ENCODE measurements around the gene INPP4B. TPM values are rescaled to one million over a fixed set of nuclear protein-coding genes. Genes with fewer than 3 reads are reported as not detected.
A peak's percentile ranks its signal among the peaks of the same experiment; 100 is the strongest.

Gene INPP4B
- total RNA-seq, 1 experiment from 2014 or later = 17.6 TPM

DNA sequence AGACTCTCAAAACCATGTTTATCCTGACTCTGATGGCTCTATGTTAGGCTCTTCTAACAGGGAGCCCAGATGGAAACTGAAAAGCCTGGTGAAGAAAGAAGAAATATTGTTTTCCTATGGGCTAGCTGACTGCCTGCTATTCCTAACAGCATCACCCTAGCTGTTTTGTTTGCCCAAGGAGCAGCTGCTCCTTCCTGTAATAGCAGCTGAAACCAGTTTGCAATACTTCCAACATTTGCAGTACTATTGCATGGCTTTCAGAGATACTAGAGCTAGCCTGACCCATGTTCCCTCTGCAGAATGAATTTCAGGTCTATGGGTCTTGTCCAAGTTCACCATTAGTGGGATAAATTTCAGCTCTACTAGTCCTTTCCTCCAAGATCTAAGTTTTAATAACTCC is 495.2 kb downstream of the INPP4B start:
- H3K27ac Mint-ChIP-seq (ENCODE audit: low read depth, unreplicated experiment) = no peak overlapping the region
- BruUV-seq (replicated peaks) = no TSS peak
- intact Hi-C loops (cut with micrococcal nuclease) = loop anchor here (5.0 to 10.0 kb wide), 3 partner anchors 56 to 734 kb away; no protein-coding TSS in a partner anchor
- no peaks in the 10 kb centered on the region for H3K9me3 Mint-ChIP-seq (ENCODE audit: unreplicated experiment)
- ChIA-PET CTCF (interaction anchor here (0.6 to 2.3 kb wide), 8 partner anchors 12 to 1005 kb away, joined by 3 to 7 read pairs (median 3); no protein-coding TSS in a partner anchor), POLR2A (interaction anchor here (1.0 to 2.7 kb wide), 2 partner anchors 55 to 85 kb away, joined by 3 to 19 read pairs; no protein-coding TSS in a partner anchor)
- H3K27me3 Mint-ChIP-seq (ENCODE audit: insufficient read depth, unreplicated experiment) = no peaks in the 10 kb centered on the region
- TF ChIP-seq, protein P1, sequence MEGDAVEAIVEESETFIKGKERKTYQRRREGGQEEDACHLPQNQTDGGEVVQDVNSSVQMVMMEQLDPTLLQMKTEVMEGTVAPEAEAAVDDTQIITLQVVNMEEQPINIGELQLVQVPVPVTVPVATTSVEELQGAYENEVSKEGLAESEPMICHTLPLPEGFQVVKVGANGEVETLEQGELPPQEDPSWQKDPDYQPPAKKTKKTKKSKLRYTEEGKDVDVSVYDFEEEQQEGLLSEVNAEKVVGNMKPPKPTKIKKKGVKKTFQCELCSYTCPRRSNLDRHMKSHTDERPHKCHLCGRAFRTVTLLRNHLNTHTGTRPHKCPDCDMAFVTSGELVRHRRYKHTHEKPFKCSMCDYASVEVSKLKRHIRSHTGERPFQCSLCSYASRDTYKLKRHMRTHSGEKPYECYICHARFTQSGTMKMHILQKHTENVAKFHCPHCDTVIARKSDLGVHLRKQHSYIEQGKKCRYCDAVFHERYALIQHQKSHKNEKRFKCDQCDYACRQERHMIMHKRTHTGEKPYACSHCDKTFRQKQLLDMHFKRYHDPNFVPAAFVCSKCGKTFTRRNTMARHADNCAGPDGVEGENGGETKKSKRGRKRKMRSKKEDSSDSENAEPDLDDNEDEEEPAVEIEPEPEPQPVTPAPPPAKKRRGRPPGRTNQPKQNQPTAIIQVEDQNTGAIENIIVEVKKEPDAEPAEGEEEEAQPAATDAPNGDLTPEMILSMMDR (IDR thresholded peaks at IDR 0.05; ENCODE audit: unreplicated experiment) = no peak
- H3K4me1 Mint-ChIP-seq (ENCODE audit: insufficient read depth, unreplicated experiment) = peaks cover 38% of the 10 kb centered on the region
- no peaks in the 10 kb centered on the region for H3K36me3 Mint-ChIP-seq (ENCODE audit: insufficient read depth, unreplicated experiment)
- DNase-seq (ENCODE audit: unreplicated experiment) = no peak
- H3K4me3 Mint-ChIP-seq (ENCODE audit: unreplicated experiment) = no peak overlapping the region

DNA sequence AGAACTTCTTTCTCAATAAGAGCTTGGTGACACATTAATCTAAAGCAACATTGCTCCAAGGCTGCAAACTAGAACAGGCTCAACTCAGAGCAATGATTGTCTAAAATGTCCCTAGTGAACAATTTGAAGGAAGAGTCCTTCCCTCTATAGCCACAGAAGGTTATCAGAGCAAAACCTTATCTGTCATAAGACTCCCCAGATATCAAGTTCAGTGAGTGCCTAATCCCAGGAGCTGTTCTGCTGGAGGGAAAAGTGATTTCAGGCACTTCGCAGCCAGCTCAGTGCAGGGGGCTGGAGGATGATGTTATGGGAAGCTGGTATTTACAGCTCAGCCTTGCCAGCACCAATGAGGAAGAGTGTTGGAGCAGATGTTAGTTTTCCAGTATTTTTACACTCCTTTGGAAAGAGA is 497.5 kb downstream of the INPP4B start:
- ChIA-PET CTCF (interaction anchor here (0.8 to 1.4 kb wide), 4 partner anchors 10 to 498 kb away, joined by 3 to 5 read pairs (median 4); partner anchors contain the start of gene INPP4B), POLR2A (interaction anchor here (1.3 kb wide), 1 partner anchor 58 kb away, joined by 5 read pairs; no protein-coding TSS in a partner anchor)
- Mint-ChIP-seq H3K27me3 (ENCODE audit: insufficient read depth, unreplicated experiment) (no peaks in the 10 kb centered on the region), H3K36me3 (ENCODE audit: insufficient read depth, unreplicated experiment) (no peaks in the 10 kb centered on the region), H3K9me3 (ENCODE audit: unreplicated experiment) (no peaks in the 10 kb centered on the region), H3K27ac (ENCODE audit: low read depth, unreplicated experiment) (no peak overlapping the region), H3K4me1 (ENCODE audit: insufficient read depth, unreplicated experiment) (peaks cover 24% of the 10 kb centered on the region), H3K4me3 (ENCODE audit: unreplicated experiment) (no peak overlapping the region)
- no peak for DNase-seq (ENCODE audit: unreplicated experiment)
- intact Hi-C loops (cut with micrococcal nuclease) = no loop called here
- TF ChIP-seq, protein P1 (IDR thresholded peaks at IDR 0.05; ENCODE audit: unreplicated experiment) = no peak
- no TSS peak for BruUV-seq (replicated peaks)

DNA sequence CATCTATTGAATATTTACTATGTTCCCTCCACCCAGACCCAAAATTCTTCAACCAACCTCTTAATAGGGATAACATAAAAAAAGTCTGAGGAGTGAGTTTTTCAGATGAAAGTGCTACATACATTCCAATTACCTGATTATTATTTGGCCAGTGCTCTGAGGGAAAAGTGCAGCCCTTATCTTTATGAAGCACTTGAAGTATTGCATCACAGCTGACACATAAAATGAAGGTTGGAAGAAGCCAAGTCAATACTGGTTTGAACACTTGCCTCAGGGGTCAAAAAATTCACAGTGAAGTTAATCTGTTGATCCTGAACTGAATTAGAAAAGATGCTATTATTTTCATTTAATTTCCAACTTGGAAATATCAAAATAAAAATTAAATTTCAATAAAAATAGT is 498.9 kb downstream of the INPP4B start:
- TF ChIP-seq, protein P1 (IDR thresholded peaks at IDR 0.05; ENCODE audit: unreplicated experiment) = no peak
- DNase-seq (ENCODE audit: unreplicated experiment) = peak; percentile 48
- POLR2A ChIA-PET = interaction anchor here (1.1 to 1.3 kb wide), 2 partner anchors 59 to 501 kb away, joined by 3 to 5 read pairs; no protein-coding TSS in a partner anchor
- CTCF ChIA-PET = no interaction called here
- BruUV-seq (replicated peaks) = no TSS peak
- Mint-ChIP-seq H3K4me3 (ENCODE audit: unreplicated experiment) (no peak overlapping the region), H3K36me3 (ENCODE audit: insufficient read depth, unreplicated experiment) (no peaks in the 10 kb centered on the region), H3K27me3 (ENCODE audit: insufficient read depth, unreplicated experiment) (no peaks in the 10 kb centered on the region), H3K4me1 (ENCODE audit: insufficient read depth, unreplicated experiment) (peaks cover 11% of the 10 kb centered on the region), H3K9me3 (ENCODE audit: unreplicated experiment) (no peaks in the 10 kb centered on the region), H3K27ac (ENCODE audit: low read depth, unreplicated experiment) (no peak overlapping the region)
- intact Hi-C loops (cut with micrococcal nuclease) = no loop called here

DNA sequence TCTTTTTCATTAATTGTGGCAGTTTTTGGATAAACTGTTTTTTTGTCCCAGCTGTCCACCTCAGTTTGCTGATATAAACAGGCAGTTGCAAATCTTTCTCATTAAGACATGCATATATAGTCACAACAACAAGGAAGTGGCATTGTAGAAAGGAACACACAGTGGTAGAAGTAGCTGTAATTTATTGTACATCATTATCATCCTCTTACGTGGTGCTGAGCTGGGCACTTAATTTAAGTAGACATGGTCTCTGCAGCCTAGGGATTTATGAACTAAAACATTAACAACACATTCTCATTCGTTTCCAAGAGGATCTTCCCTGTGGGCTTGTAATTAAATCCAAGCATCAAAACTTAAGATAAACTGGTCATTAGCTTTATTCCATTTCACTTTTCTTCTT is 500.2 kb downstream of the INPP4B start:
- CTCF ChIA-PET = interaction anchor here (0.6 to 1.6 kb wide), 3 partner anchors 15 to 63 kb away, joined by 3 to 4 read pairs (median 4); no protein-coding TSS in a partner anchor
- no peaks in the 10 kb centered on the region for H3K36me3 Mint-ChIP-seq (ENCODE audit: insufficient read depth, unreplicated experiment)
- no TSS peak for BruUV-seq (replicated peaks)
- TF ChIP-seq, protein P1 (IDR thresholded peaks at IDR 0.05; ENCODE audit: unreplicated experiment) = no peak
- H3K27me3 Mint-ChIP-seq (ENCODE audit: insufficient read depth, unreplicated experiment) = no peaks in the 10 kb centered on the region
- POLR2A ChIA-PET = interaction anchor here (0.7 kb wide), 3 partner anchors 61 to 628 kb away, joined by 3 to 4 read pairs (median 4); no protein-coding TSS in a partner anchor
- intact Hi-C loops (cut with micrococcal nuclease) = no loop called here
- peaks cover 11% of the 10 kb centered on the region for H3K4me1 Mint-ChIP-seq (ENCODE audit: insufficient read depth, unreplicated experiment)
- H3K27ac Mint-ChIP-seq (ENCODE audit: low read depth, unreplicated experiment) = no peak overlapping the region
- H3K4me3 Mint-ChIP-seq (ENCODE audit: unreplicated experiment) = no peak overlapping the region
- no peak for DNase-seq (ENCODE audit: unreplicated experiment)
- H3K9me3 Mint-ChIP-seq (ENCODE audit: unreplicated experiment) = no peaks in the 10 kb centered on the region
